Ascending aorta (tissue), 2 donors: Measurements from ENCODE around the gene UQCRFS1. TPM values are rescaled to one million over a fixed set of nuclear protein-coding genes. Genes with fewer than 3 reads are reported as not detected.
"Not testable (repeated sequence)": the region's sequence is repeated elsewhere in the genome, so short reads cannot be mapped to it uniquely, and the experiment has no call there.

Source experiments
- DNase-seq, 2 donors: peaks; one replicate each; pipeline ENCODE4 v3.0.0-alpha.2; 2019; ENCODE audit warnings: low spot score in 2 of 2
- H3K27ac ChIP-seq, 2 donors: fragments of 200-600 bp; sonication (generic); one replicate each; pipeline ENCODE4 v1.5.1; 2016 to 2017; ENCODE audit warnings: mild to moderate bottlenecking in 1 of 2
- H3K27me3 ChIP-seq: fragments of 200-600 bp; sonication (generic); one replicate; pipeline ENCODE4 v1.5.1; 2017
- H3K36me3 ChIP-seq, 2 donors: fragments of 200-600 bp; sonication (generic); one replicate each; pipeline ENCODE4 v1.5.1; 2016
- H3K4me1 ChIP-seq, 2 donors: fragments of 200-600 bp; sonication (generic); one replicate each; pipeline ENCODE4 v1.5.1; 2016 to 2017; ENCODE audit warnings: mild to moderate bottlenecking in 1 of 2
- H3K4me3 ChIP-seq, 2 donors: fragments of 200-600 bp; sonication (generic); one replicate each; pipeline ENCODE4 v1.5.1; 2016 to 2017; ENCODE audit warnings: mild to moderate bottlenecking in 1 of 2
- H3K9me3 ChIP-seq, 2 donors: fragments of 200-600 bp; sonication (generic); one replicate each; pipeline ENCODE4 v1.5.1; 2016
- intact Hi-C: fragments of 100-400 bp; cut with DNase I; formaldehyde crosslinking; loops from one replicate; pipeline ENCODE4 v1.15.1; 2023
- total RNA-seq: library from RNA; depleted of rRNA; stranded (reverse); fragments of >200 nt; gene quantifications from one replicate; pipeline ENCODE4 v1.1.0, GENCODE V29; 2016
- TF ChIP-seq, protein P1 (sequence below), 3 experiments: fragments of 200-600 bp in 2 of 3; fragments of 450-650 bp in 1 of 3; sonication (generic) in 2 of 3; IDR thresholded peaks; one replicate each; pipeline ENCODE4 v1.5.1; 2016 to 2019; ENCODE audit warnings: antibody characterized with exemption in 3 of 3, mild to moderate bottlenecking in 1 of 3, moderate library complexity in 1 of 3

Gene UQCRFS1
- total RNA-seq, 1 donor from 2014 or later: 21.4 TPM

DNA sequence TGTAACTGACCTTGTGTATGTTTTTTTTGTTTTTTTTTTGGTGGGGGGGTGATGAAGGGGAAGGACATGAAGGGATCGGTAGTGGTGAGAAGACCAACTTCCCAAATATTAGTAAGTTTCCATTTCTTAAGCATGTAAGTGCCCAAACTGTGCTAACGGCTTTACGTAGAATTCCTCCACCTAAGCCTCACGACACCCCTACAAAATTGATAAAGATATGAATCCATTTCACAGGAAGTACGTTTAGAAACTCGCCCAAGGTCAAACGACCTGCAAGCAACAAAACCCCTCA is 649 bp downstream of the UQCRFS1 start:
- H3K4me1 ChIP-seq: peaks cover 0 to 5% of the 10 kb centered on the region in 2 donors
- H3K27me3 ChIP-seq: no peaks in the 10 kb centered on the region
- peak overlapping the region; percentile 86 to 92 for H3K27ac ChIP-seq
- peak overlapping the region; percentile 70 to 92 for H3K4me3 ChIP-seq
- no peaks in the 10 kb centered on the region for H3K9me3 ChIP-seq
- TF ChIP-seq, protein P1, sequence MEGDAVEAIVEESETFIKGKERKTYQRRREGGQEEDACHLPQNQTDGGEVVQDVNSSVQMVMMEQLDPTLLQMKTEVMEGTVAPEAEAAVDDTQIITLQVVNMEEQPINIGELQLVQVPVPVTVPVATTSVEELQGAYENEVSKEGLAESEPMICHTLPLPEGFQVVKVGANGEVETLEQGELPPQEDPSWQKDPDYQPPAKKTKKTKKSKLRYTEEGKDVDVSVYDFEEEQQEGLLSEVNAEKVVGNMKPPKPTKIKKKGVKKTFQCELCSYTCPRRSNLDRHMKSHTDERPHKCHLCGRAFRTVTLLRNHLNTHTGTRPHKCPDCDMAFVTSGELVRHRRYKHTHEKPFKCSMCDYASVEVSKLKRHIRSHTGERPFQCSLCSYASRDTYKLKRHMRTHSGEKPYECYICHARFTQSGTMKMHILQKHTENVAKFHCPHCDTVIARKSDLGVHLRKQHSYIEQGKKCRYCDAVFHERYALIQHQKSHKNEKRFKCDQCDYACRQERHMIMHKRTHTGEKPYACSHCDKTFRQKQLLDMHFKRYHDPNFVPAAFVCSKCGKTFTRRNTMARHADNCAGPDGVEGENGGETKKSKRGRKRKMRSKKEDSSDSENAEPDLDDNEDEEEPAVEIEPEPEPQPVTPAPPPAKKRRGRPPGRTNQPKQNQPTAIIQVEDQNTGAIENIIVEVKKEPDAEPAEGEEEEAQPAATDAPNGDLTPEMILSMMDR (IDR thresholded peaks at IDR 0.05): no peak
- intact Hi-C loops: loop anchor here (2.0 to 10.0 kb wide), 2 partner anchors 392 to 504 kb away; partner anchors contain the start of gene POP4
- peaks cover 0 to 3% of the 10 kb centered on the region in 2 donors for H3K36me3 ChIP-seq
- no peak for DNase-seq

DNA sequence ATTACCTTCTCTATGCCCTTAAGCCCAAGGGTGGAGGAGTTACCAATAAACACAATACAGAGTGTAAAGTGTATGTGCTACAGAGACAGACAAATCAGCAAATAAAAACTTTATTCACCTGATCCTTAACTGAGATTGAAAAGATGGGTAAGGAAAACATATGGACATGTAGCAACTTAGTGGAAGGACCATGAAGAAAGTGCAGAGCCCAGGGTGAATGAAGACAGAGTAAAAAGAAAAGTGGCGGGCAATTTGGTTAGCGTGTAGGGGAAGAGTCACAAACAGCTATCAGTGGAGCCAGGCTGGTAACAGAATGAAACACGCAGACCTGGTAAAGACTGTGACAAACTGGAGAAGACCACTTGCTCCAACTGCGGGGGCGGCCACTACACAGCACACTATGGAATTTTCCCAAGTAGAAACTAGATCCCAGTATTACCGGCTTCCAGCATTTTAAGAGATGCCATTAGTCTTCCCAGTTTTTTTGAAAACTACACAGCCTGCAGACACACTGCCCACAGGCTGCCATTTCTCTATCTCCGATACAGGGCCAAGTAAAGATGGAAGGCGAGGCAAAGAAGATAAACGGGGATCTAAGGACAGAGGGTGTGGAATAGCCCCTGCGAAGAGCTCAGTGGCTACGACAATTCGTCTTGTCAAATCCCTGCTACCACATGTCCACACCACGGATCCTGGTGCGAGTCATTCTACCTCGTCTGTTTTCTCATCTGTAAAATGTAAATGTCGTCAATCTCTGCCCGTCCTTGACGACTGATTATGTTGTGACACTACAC is 1.2 kb downstream of the UQCRFS1 start:
- H3K27ac ChIP-seq: peak overlapping the region; percentile 29 to 86

DNA sequence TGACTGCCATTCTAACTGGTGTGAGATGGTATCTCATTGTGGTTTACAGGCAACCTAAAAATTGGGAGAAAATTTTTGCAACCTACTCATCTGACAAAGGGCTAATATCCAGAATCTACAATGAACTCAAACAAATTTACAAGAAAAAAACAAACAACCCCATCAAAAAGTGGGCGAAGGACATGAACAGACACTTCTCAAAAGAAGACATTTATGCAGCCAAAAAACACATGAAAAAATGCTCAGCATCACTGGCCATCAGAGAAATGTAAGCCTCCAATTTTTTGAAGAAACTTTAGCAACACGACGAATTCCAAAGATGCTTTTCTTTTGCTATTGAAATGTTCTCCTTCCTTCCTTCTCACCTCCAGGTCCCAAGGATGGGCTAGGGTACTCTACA is 1.9 kb downstream of the UQCRFS1 start:
- not testable (repeated sequence) for H3K9me3 ChIP-seq, H3K27me3 ChIP-seq, H3K36me3 ChIP-seq, DNase-seq, H3K27ac ChIP-seq, H3K4me1 ChIP-seq
- intact Hi-C loops: loop anchor here (10.0 kb wide), 1 partner anchor 394 kb away; the partner anchor contains the start of gene POP4
- peak overlapping the region; percentile 8 to 92 for H3K4me3 ChIP-seq

More for the DNA sequence above, 1.2 kb downstream of the UQCRFS1 start:
- Histone ChIP-seq H3K4me1 (peaks cover 0 to 5% of the 10 kb centered on the region in 2 donors), H3K36me3 (peaks cover 3 to 4% of the 10 kb centered on the region in 2 donors), H3K4me3 (peak overlapping the region; percentile 70 to 92), H3K27me3 (no peaks in the 10 kb centered on the region), H3K9me3 (no peaks in the 10 kb centered on the region)
- no peak for DNase-seq
- TF ChIP-seq, protein P1 (IDR thresholded peaks at IDR 0.05): no peak
- intact Hi-C loops: loop anchor here (2.0 to 10.0 kb wide), 2 partner anchors 393 to 505 kb away; partner anchors contain the start of gene POP4

DNA sequence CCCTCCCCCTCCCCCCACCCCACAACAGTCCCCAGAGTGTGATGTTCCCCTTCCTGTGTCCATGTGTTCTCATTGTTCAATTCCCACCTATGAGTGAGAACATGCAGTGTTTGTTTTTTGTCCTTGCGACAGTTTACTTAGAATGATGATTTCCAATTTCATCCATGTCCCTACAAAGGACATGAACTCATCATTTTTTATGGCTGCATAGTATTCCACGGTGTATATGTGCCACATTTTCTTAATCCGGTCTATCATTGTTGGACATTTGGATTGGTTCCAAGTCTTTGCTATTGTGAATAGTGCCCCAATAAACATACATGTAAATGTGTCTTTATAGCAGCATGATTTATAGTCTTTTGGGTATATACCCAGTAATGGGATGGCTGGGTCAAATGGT is 2.4 kb downstream of the UQCRFS1 start:
- H3K27ac ChIP-seq, H3K27me3 ChIP-seq, H3K4me3 ChIP-seq, DNase-seq, H3K9me3 ChIP-seq, H3K4me1 ChIP-seq: not testable (repeated sequence)
- peaks cover 10 to 11% of the 10 kb centered on the region in 2 donors for H3K36me3 ChIP-seq
- intact Hi-C loops: loop anchor here (10.0 kb wide), 1 partner anchor 394 kb away; the partner anchor contains the start of gene POP4

DNA sequence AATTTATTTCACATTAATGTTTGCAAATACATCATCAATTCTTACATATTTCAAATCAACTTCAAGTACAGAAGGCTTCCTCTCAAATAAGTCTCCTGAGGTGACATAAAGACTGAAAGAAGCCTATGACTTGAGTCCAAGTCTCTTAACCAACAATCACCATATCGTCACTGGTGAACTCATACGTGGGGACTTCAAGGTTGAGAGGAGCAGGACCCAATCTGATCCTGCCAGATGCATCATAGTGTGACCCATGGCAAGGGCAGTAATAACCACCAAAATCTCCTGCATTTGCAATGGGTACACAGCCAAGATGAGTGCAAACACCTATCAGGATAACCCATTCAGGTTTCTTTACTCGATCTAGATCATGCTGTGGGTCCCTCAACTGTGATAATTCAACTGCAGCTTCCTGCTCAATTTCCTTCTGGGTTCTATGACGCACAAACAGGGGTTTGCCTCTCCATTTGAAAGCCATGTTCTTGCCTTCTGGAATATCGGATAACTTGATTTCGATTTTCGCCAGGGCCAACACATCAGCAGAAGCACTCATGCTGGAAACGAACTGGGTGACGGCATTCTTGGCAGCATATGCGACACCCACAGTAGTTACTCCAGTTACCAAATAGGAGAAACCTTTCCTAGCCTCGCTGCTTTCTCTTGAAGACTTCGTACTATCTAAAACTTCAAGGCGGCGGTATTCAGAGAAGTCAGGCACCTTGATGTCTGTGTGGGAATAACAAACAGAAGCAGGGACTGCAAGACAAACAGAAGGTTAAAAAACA is 5.4 kb downstream of the UQCRFS1 start:
- H3K36me3 ChIP-seq: peaks cover 11 to 13% of the 10 kb centered on the region in 2 donors
- H3K27me3 ChIP-seq, H3K4me1 ChIP-seq, H3K4me3 ChIP-seq, H3K9me3 ChIP-seq, H3K27ac ChIP-seq, intact Hi-C loops, DNase-seq: not testable (repeated sequence)

DNA sequence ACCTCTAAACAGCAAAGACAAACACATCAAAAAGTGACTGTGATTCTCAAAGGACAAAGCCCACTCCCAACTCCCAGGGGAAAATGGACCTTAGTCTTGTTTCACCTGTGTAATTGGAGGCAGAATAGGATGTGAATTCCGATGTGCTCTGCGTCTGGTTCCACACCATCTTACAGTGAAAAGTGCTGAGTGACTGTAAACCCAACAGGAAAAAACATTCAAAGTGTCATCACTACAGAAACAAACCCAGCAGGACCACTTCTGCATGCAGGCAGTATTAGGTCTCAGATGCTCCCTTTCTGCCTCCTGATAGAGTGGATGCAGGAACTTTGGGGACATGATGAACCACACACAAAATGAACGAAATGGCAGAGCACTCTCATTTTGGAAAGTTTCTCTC is 6.5 kb downstream of the UQCRFS1 start:
- Histone ChIP-seq H3K36me3 (peaks cover 11 to 13% of the 10 kb centered on the region in 2 donors), H3K27ac (no peak overlapping the region), H3K4me1 (no peaks in the 10 kb centered on the region), H3K4me3 (no peak overlapping the region), H3K9me3 (no peaks in the 10 kb centered on the region), H3K27me3 (no peaks in the 10 kb centered on the region)
- intact Hi-C loops: no loop called here
- DNase-seq: no peak
- TF ChIP-seq, protein P1 (IDR thresholded peaks at IDR 0.05): no peak

DNA sequence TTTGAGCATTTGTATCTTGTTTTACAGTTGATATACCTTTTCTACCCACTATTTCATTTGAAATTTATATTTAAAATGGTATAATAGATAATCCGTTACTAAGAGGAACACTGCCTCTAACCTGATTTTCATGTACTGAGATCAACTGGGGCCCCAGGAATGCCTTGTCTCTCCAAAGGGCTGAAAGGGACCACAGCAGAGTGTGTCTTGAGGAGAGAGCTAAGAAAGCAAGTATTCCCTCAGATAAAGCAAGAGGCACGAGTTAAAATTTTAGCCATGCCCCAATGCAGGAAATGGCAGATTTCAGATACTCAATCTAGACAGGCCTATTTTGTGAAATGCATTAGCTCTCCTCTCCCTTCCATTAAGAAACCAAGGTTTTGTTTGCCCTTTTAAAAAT is 10.7 kb downstream of the UQCRFS1 start:
- Histone ChIP-seq H3K4me3 (no peak overlapping the region), H3K9me3 (no peaks in the 10 kb centered on the region), H3K27ac (no peak overlapping the region), H3K36me3 (peaks cover 8 to 13% of the 10 kb centered on the region in 2 donors), H3K4me1 (no peaks in the 10 kb centered on the region), H3K27me3 (no peaks in the 10 kb centered on the region)
- TF ChIP-seq, protein P1 (IDR thresholded peaks at IDR 0.05): no peak
- intact Hi-C loops: no loop called here
- DNase-seq: no peak
